Measurements from ENCODE around the gene TBC1D4.

DNA sequence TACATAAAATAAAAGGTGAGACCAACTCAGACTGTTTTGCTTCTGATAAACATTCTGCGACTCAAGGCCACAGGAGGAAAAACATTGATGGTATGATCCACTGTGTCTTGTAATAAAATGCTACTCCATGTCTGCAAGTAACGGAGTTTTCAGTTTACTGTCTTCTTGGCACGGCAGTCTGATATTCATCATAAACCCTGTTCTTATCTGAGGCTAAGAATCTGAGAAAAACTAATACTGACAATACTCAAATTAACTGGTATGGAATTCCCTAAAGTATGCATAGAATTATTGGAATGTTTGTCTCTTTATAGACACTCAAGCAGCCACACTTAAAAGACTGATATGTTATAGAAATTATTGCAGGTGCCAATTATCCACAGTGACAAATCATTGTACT lies 125.5 kb downstream of the TBC1D4 start:
- TF ChIP-seq, protein P1, sequence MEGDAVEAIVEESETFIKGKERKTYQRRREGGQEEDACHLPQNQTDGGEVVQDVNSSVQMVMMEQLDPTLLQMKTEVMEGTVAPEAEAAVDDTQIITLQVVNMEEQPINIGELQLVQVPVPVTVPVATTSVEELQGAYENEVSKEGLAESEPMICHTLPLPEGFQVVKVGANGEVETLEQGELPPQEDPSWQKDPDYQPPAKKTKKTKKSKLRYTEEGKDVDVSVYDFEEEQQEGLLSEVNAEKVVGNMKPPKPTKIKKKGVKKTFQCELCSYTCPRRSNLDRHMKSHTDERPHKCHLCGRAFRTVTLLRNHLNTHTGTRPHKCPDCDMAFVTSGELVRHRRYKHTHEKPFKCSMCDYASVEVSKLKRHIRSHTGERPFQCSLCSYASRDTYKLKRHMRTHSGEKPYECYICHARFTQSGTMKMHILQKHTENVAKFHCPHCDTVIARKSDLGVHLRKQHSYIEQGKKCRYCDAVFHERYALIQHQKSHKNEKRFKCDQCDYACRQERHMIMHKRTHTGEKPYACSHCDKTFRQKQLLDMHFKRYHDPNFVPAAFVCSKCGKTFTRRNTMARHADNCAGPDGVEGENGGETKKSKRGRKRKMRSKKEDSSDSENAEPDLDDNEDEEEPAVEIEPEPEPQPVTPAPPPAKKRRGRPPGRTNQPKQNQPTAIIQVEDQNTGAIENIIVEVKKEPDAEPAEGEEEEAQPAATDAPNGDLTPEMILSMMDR (IDR thresholded peaks at IDR 0.05; ENCODE audit: low read length), result no peak
- TF ChIP-seq EZH2 (optimal IDR thresholded peaks at IDR 0.05; ENCODE audit: low read depth, low read length) (no peak), EZH2phosphoT487 (IDR thresholded peaks at IDR 0.05; ENCODE audit: low read length) (no peak)
